ENCODE data around the gene SLAMF6.

SLAMF6 gene

GRCh38 chr1:160542303-160542945, 19.4 kb upstream of the SLAMF6 start:
- H3K4me3 ChIP-seq (ENCODE audit: low read depth, low read length), result no peak overlapping the region
- no peak for DNase-seq (ENCODE audit: low read depth)
- in situ Hi-C loops (cut with HindIII; ENCODE audit: low sequenced_read_pairs), result no loop called here
- TF ChIP-seq CTCF (IDR thresholded peaks at IDR 0.05; ENCODE audit: low read depth, low read length, missing control alignments), result no peak

- in situ Hi-C loops (cut with HindIII; ENCODE audit: low sequenced_read_pairs), result no loop called here
- no peak for TF ChIP-seq CTCF (IDR thresholded peaks at IDR 0.05; ENCODE audit: low read depth, low read length, missing control alignments)
- no peak for DNase-seq (ENCODE audit: low read depth)
Measured at GRCh38 chr1:160541622-160542302, 18.7 kb upstream of the SLAMF6 start.

GRCh38 chr1:160540859-160541233, 17.8 kb upstream of the SLAMF6 start:
- in situ Hi-C loops (cut with HindIII; ENCODE audit: low sequenced_read_pairs), result no loop called here
- no peak for TF ChIP-seq CTCF (IDR thresholded peaks at IDR 0.05; ENCODE audit: low read depth, low read length, missing control alignments)
- DNase-seq (ENCODE audit: low read depth), result no peak
- H3K4me3 ChIP-seq (ENCODE audit: low read depth, low read length), result no peak overlapping the region

More at GRCh38 chr1:160541622-160542302, 18.7 kb upstream of the SLAMF6 start:
- no peak overlapping the region for H3K4me3 ChIP-seq (ENCODE audit: low read depth, low read length)

- in situ Hi-C loops (cut with HindIII; ENCODE audit: low sequenced_read_pairs), result no loop called here
- no peak overlapping the region for H3K4me3 ChIP-seq (ENCODE audit: low read depth, low read length)
- no peak for DNase-seq (ENCODE audit: low read depth)
- no peak for TF ChIP-seq CTCF (IDR thresholded peaks at IDR 0.05; ENCODE audit: low read depth, low read length, missing control alignments)
Measured at GRCh38 chr1:160539990-160540858, 17.2 kb upstream of the SLAMF6 start.

GRCh38 chr1:160539684-160539989, 16.6 kb upstream of the SLAMF6 start:
- H3K4me3 ChIP-seq (ENCODE audit: low read depth, low read length), result no peak overlapping the region
- no peak for TF ChIP-seq CTCF (IDR thresholded peaks at IDR 0.05; ENCODE audit: low read depth, low read length, missing control alignments)

GRCh38 chr1:160538985-160539651, 16.1 kb upstream of the SLAMF6 start:
- H3K4me3 ChIP-seq (ENCODE audit: low read depth, low read length), result no peak overlapping the region
- in situ Hi-C loops (cut with HindIII; ENCODE audit: low sequenced_read_pairs), result no loop called here
- DNase-seq (ENCODE audit: low read depth), result no peak
- TF ChIP-seq CTCF (IDR thresholded peaks at IDR 0.05; ENCODE audit: low read depth, low read length, missing control alignments), result no peak

More at GRCh38 chr1:160539684-160539989, 16.6 kb upstream of the SLAMF6 start:
- in situ Hi-C loops (cut with HindIII; ENCODE audit: low sequenced_read_pairs), result no loop called here
- DNase-seq (ENCODE audit: low read depth), result no peak

Measured in astrocyte of the cerebellum (primary cell).